ENCODE measurements around the gene UPP1.
A peak's percentile ranks its signal among the peaks of the same experiment; 100 is the strongest.

The UPP1 gene

GRCh38 chr7:48087349-48087748 is 1.7 kb upstream of the UPP1 start:
- DNase-seq: no peak

- DNase-seq: peak; percentile 17
Observed at GRCh38 chr7:48088559-48089045, 463 bp upstream of the UPP1 start.

GRCh38 chr7:48090095-48090805 is 1.2 kb downstream of the UPP1 start:
- DNase-seq: no peak

GRCh38 chr7:48091506-48092433 is 2.7 kb downstream of the UPP1 start:
- DNase-seq: no peak

- no peak for DNase-seq
Observed at GRCh38 chr7:48094861-48095293, 5.8 kb downstream of the UPP1 start.

GRCh38 chr7:48096273-48096672 is 7.2 kb downstream of the UPP1 start:
- no peak for DNase-seq

- DNase-seq: no peak
Observed at GRCh38 chr7:48097521-48098231, 8.6 kb downstream of the UPP1 start.

- DNase-seq: no peak
Observed at GRCh38 chr7:48098846-48099245, 9.8 kb downstream of the UPP1 start.

- DNase-seq: no peak
Observed at GRCh38 chr7:48099781-48100180, 10.7 kb downstream of the UPP1 start.

GRCh38 chr7:48101352-48101751 is 12.3 kb downstream of the UPP1 start:
- DNase-seq: no peak

GRCh38 chr7:48101968-48102367 is 12.9 kb downstream of the UPP1 start:
- DNase-seq: no peak

- no peak for DNase-seq
Observed at GRCh38 chr7:48102530-48102929, 13.5 kb downstream of the UPP1 start.

- DNase-seq: no peak
Observed at GRCh38 chr7:48105045-48105444, 16.0 kb downstream of the UPP1 start.

GRCh38 chr7:48106906-48107659 is 18.0 kb downstream of the UPP1 start:
- no peak for DNase-seq

GRCh38 chr7:48107926-48108472 is 18.9 kb downstream of the UPP1 start:
- DNase-seq: no peak

GRCh38 chr7:48108959-48109847 is 20.1 kb downstream of the UPP1 start:
- no peak for DNase-seq

- peak; percentile 30 for DNase-seq
Observed at GRCh38 chr7:48109848-48110663, 21.0 kb downstream of the UPP1 start.

GRCh38 chr7:48110868-48111267 is 21.8 kb downstream of the UPP1 start:
- no peak for DNase-seq

GRCh38 chr7:48111596-48111995 is 22.5 kb downstream of the UPP1 start:
- DNase-seq: no peak
